ENCODE measurements around the gene CCDC146.
"Not testable (repeated sequence)": the region's sequence is repeated elsewhere in the genome, so short reads cannot be mapped to it uniquely, and the experiment has no call there.

Gene CCDC146

GRCh38 chr7:77247206-77247850, 124.9 kb downstream of the CCDC146 start:
- peak; percentile 85 for DNase-seq

- DNase-seq: no peak
Measured at GRCh38 chr7:77248154-77248553, 125.7 kb downstream of the CCDC146 start.

- peak; percentile 29 for DNase-seq
Measured at GRCh38 chr7:77252506-77252905, 130.1 kb downstream of the CCDC146 start.

- no peak for DNase-seq
Measured at GRCh38 chr7:77253151-77253550, 130.7 kb downstream of the CCDC146 start.

- no peak for DNase-seq
Measured at GRCh38 chr7:77254429-77254828, 132.0 kb downstream of the CCDC146 start.

GRCh38 chr7:77254915-77255314, 132.5 kb downstream of the CCDC146 start:
- DNase-seq: no peak

GRCh38 chr7:77258014-77258413, 135.6 kb downstream of the CCDC146 start:
- peak; percentile 71 for DNase-seq

GRCh38 chr7:77258593-77258992, 136.2 kb downstream of the CCDC146 start:
- DNase-seq: no peak

GRCh38 chr7:77262316-77262715, 139.9 kb downstream of the CCDC146 start:
- peak; percentile 29 for DNase-seq

GRCh38 chr7:77265666-77266065, 143.3 kb downstream of the CCDC146 start:
- DNase-seq: no peak

DNA sequence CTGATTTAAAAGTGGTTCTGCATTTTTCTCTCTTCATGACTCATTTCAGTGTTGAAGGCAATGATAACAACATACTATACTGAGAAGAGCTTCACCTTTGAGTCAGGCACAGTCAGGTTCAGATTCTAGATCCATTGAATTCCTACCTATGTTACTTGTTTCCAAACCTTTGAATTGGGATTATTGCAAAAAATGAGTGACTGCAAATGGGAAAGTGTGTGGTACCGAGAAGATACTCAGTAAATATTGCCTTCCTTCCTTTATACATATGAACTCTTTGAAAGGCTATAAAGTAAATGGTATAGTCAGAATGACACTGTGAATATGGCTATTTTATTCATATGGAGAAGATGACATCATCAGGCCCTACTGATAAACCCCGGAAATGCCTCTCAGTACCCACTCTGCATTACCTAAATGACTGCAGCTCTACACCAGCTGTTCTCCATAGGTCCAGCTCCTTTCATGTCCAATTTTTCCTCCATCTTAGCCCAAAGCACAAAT, 143.9 kb downstream of the CCDC146 start:
- DNase-seq: no peak

DNA sequence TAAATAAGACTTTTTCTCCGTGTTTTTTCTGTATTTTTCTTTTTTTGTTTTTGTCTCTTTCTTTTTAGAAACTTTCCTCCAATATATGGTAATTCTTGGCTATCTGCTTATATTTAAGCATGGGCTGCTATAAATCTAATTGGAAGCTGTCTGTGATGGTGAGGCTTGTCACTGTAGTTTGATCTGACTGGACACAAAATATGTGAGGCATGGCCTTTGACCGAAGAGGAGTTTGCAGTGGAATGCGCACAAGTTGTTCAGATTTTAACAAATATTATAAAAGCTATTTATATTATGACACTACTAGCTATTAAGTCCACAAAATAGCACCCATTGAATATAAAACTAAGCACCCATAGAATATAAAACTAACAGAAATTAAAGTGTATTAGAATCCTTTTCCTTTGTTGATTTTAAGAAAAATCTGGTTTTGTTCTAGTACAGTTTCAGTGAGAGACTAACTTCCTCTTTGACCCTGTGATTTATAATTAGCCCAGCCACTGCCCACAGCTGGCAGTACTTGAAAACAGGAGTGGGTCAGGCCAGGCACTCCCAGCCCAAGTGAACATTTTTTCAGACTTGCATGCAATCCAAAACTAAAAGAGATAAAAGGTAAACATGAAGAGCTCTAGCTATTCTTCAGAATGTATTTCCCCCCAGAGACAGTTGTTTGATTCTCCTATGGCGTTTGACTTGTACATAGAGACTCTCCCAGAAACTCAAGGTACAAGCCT, 147.1 kb downstream of the CCDC146 start:
- DNase-seq: peak; percentile 69

DNA sequence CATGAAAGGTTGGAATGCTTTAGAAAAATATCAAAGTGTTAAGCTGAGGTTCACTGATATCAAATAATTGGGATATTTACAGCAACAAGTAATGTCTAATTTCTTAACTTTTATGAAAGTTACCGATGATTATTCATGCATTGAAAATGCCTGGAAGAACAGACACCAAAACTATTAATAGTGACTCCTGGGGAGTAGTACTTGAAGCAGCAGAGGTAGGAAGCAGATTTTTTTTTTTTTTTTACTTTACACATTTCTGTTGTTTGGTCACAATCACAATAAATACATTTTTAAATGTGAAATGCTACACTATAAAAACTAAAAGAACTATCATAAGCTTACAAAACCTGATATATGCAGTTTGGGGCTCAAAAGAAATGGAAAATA, 147.7 kb downstream of the CCDC146 start:
- DNase-seq: no peak

GRCh38 chr7:77271766-77272165, 149.4 kb downstream of the CCDC146 start:
- DNase-seq: no peak

DNA sequence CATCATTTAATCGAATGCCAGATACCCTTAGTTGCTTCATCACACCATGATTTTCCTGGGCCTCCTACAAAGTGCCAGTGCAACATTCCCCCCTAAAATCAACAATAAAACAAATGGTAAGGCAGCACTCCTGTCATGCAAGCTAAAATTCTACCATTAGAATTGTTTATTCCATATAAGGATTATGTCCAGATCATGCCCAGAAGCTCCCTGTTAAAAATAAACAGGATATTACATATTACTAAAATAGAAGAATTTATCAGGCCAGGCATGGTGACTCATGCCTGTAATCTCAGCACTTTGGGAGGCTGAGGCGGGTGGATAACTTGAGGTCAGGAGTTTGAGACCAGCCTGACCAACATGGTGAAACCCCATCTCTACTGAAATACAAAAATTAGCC, 153.2 kb downstream of the CCDC146 start:
- not testable (repeated sequence) for DNase-seq

GRCh38 chr7:77276120-77276519, 153.7 kb downstream of the CCDC146 start:
- peak; percentile 42 for DNase-seq

DNA sequence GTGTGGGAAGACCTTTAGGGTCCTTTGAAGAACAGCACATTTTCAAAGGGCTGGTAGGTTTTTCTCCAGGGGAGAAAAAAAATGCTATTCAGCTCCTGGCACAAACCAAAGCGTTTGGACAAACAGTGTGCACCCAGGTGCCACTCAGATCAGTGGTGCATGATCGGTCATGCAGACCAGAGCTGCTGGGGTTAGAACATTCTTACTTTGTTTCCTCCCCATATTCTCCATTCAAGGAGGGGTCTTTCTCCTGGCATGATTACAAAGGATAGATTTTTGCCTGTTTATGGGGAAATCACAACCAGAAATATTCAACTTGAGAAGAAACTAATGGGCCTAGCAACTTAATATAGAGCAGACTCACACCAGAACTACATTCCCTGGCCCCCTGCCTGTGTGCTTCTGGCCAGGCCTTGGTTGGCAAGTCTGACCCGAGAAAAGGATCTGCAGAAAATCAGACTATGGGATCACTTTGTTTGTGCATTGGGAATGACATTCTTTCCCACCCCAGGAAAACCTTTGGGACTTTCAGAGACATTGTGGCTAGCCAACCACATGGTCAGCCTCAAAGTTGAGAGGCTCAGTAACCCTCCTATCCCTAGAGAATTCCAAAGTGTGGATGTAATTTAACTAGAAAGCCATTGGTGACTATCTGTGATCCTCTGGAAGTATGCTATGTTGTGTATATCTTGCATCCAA, 159.5 kb downstream of the CCDC146 start:
- no peak for DNase-seq

GRCh38 chr7:77282897-77283296, 160.5 kb downstream of the CCDC146 start:
- no peak for DNase-seq

GRCh38 chr7:77284005-77284404, 161.6 kb downstream of the CCDC146 start:
- DNase-seq: no peak

DNA sequence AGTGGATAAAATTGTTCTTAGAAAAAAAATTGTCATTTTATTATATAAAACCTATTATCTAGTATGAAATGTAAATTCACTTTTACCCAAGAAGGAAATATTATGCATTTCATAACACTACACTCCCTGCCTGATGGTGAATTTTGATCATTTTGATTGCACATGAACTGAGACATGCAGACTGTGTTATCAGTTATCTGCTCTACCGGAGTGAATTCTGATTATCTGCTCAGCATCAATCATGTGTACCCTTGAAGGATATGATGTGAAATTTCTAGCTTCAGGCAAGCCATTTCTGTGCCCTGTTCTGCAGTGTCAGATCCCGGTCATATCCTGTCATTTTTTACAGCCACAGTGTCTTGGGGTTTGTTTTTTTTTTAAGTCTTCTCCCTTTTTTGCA, 162.2 kb downstream of the CCDC146 start:
- DNase-seq: no peak

DNA sequence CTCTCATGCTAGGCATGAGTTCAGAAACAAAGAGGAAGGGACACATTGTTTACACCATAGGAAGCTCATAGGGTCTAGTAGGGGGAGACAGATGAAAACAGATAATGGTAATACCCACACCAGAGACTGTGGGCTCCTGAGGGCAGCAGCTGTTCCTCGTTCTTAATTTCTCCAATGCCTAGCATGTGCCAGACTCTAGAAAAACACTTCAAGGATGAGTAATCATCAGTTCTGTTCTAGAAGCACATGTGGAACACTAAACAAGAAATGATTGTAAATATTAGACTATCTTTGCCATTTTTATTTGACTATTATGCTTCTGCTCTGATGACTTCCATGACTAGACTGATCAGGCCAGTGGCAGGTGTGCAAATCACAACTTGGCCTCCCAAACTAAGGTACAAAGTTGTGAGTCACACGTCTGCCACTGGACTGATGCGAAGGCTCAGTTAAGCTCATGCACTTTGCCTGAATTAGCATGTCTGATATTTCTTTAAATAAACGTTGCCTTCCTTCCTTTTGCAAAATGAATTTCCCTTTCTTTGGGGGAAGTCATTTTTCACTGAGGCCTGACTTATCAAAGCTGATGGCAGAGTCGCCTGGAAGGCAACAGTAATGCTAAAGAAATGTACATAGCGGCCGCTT, 166.4 kb downstream of the CCDC146 start:
- DNase-seq: no peak

- no peak for DNase-seq
Measured at GRCh38 chr7:77289387-77289786, 167.0 kb downstream of the CCDC146 start.

- DNase-seq: no peak
Measured at GRCh38 chr7:77290425-77290824, 168.0 kb downstream of the CCDC146 start.
